ENCODE data around the gene ZNF236. TPM values are rescaled to one million over a fixed set of nuclear protein-coding genes. Genes with fewer than 3 reads are reported as not detected.

ZNF236 gene
- total and polyA plus RNA-seq, 2 donors (not counting 1 experiment from before 2014, with no cell fraction given), result 2.9 to 8.4 TPM

DNA sequence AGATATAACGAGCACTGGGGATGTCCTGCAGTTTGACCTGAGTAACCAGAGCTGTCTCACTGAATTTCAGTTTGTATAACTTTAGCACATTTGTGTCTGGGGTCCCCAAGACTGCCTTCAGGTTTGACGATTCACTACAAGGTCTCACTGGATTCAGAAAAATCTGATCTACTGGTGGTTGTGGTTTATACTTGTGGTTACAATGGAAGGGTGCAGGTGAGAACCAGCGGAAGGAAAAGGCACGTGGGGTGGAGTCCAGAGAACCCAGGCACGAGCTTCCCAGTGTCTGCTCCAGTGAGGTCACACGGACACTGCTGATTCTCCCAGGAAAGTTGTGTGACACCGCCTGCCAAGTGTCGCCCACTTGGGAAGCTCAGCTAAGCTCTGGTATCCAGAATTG is 126.0 kb downstream of the ZNF236 start:
- no peaks in the 10 kb centered on the region for H3K4me1 ChIP-seq (ENCODE audit: control insufficient read depth, extremely low read depth, insufficient read depth, low read length)

DNA sequence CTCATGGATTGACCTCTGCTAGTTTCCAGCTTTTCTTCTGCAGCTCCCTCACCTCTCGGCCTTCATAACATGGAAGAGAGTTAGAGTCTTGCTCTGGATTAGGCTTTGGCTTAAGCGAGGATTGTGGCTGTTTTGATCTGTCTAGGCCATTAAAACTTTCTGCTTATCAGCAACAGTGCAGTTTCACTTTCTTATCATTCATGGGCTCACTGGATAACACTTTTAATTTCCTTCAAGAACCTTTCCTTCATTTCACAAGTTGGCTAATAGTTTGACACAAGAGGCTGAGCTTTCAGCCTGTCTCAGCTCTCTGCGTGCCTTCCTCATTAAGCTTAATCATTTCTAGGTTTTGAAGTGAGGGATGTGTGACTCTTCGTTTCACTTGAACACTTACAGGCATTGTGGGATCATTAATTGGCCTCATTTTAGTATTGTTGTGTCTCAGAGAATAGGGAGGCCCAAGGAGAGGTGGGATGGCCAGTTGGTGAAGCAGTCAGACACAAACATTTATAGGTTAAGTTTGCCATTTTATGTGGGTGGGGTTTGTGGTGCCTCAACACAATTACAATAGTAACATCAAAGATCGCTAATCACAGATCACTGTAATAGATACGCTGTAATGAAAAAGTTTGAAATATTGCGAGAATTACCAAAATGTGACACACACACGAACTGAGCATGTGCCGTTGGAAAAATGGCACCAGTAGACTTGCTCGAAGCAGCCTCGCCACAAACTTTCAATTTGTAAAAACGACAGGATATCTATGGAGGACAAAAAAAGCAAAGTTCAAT is 129.3 kb downstream of the ZNF236 start:
- Histone ChIP-seq H2AFZ (ENCODE audit: low read length) (no peak overlapping the region), H3K27ac (ENCODE audit: insufficient read depth, low read length) (no peak overlapping the region), H3K4me1 (ENCODE audit: control insufficient read depth, extremely low read depth, insufficient read depth, low read length) (no peaks in the 10 kb centered on the region), H3K79me2 (ENCODE audit: control insufficient read depth, insufficient read depth, low read length) (no peaks in the 10 kb centered on the region), H4K20me1 (ENCODE audit: control insufficient read depth, extremely low read depth, insufficient read depth, low read length) (no peaks in the 10 kb centered on the region), H3K9ac (ENCODE audit: insufficient read depth, low read length) (no peak overlapping the region), H3K9me3 (ENCODE audit: control insufficient read depth, insufficient read depth, low read depth, low read length) (no peaks in the 10 kb centered on the region), H3K27me3 (ENCODE audit: control insufficient read depth, insufficient read depth, low read length) (no peaks in the 10 kb centered on the region), H3K4me3 (replicated peaks in 1 of 4; ENCODE audit: control extremely low read depth in 1 of 4, insufficient read depth in 1 of 4, low read depth in 3 of 4, low read length in 4 of 4) (no peak overlapping the region), H3K4me2 (ENCODE audit: extremely low read depth, insufficient read depth, low read length) (no peak overlapping the region), H3K36me3 (ENCODE audit: control insufficient read depth, insufficient read depth, low read length) (peaks cover 2% of the 10 kb centered on the region)
- no peak for DNase-seq (ENCODE audit: low read depth in 2 of 2)
- TF ChIP-seq, protein P1, sequence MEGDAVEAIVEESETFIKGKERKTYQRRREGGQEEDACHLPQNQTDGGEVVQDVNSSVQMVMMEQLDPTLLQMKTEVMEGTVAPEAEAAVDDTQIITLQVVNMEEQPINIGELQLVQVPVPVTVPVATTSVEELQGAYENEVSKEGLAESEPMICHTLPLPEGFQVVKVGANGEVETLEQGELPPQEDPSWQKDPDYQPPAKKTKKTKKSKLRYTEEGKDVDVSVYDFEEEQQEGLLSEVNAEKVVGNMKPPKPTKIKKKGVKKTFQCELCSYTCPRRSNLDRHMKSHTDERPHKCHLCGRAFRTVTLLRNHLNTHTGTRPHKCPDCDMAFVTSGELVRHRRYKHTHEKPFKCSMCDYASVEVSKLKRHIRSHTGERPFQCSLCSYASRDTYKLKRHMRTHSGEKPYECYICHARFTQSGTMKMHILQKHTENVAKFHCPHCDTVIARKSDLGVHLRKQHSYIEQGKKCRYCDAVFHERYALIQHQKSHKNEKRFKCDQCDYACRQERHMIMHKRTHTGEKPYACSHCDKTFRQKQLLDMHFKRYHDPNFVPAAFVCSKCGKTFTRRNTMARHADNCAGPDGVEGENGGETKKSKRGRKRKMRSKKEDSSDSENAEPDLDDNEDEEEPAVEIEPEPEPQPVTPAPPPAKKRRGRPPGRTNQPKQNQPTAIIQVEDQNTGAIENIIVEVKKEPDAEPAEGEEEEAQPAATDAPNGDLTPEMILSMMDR (conservative IDR thresholded peaks at IDR 0.05 in 1 of 2, IDR thresholded peaks at IDR 0.05 in 1 of 2; ENCODE audit: low read depth in 1 of 2, low read length in 2 of 2), result no peak
- no peak for TF ChIP-seq EZH2 (IDR thresholded peaks at IDR 0.05; ENCODE audit: low read length, missing control alignments)

More for the DNA sequence above, 126.0 kb downstream of the ZNF236 start:
- TF ChIP-seq EZH2 (IDR thresholded peaks at IDR 0.05; ENCODE audit: low read length, missing control alignments), result no peak
- TF ChIP-seq, protein P1 (conservative IDR thresholded peaks at IDR 0.05 in 1 of 2, IDR thresholded peaks at IDR 0.05 in 1 of 2; ENCODE audit: low read depth in 1 of 2, low read length in 2 of 2), result no peak
- Histone ChIP-seq H3K79me2 (ENCODE audit: control insufficient read depth, insufficient read depth, low read length) (no peaks in the 10 kb centered on the region), H3K36me3 (ENCODE audit: control insufficient read depth, insufficient read depth, low read length) (no peaks in the 10 kb centered on the region), H3K27me3 (ENCODE audit: control insufficient read depth, insufficient read depth, low read length) (no peaks in the 10 kb centered on the region), H4K20me1 (ENCODE audit: control insufficient read depth, extremely low read depth, insufficient read depth, low read length) (no peaks in the 10 kb centered on the region), H3K9me3 (ENCODE audit: control insufficient read depth, insufficient read depth, low read depth, low read length) (no peaks in the 10 kb centered on the region), H3K27ac (ENCODE audit: insufficient read depth, low read length) (no peak overlapping the region), H3K4me2 (ENCODE audit: extremely low read depth, insufficient read depth, low read length) (no peak overlapping the region), H2AFZ (ENCODE audit: low read length) (no peak overlapping the region), H3K9ac (ENCODE audit: insufficient read depth, low read length) (no peak overlapping the region), H3K4me3 (replicated peaks in 1 of 4; ENCODE audit: control extremely low read depth in 1 of 4, insufficient read depth in 1 of 4, low read depth in 3 of 4, low read length in 4 of 4) (no peak overlapping the region)
- no peak for DNase-seq (ENCODE audit: low read depth in 2 of 2)

DNA sequence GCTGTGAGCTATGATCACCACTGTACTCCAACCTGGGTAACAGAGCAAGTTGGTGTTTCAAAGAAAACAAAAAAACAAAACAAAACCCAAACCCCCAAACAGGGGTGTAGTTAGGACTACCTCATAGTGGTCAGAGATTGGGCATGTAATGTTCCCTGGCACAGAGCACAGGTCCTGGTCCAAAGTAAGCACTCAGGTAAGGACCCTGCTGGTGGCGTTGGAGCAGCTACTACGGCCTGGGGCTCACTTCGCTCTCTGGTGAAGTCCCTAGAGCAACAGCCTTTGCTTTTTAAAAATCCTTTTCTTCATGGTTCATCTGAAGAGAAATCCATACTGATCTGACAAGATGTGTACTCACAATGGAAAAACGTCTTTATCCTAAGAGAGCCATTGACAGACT is 130.4 kb downstream of the ZNF236 start:
- no peak for TF ChIP-seq EZH2 (IDR thresholded peaks at IDR 0.05; ENCODE audit: low read length, missing control alignments)
- TF ChIP-seq, protein P1 (conservative IDR thresholded peaks at IDR 0.05 in 1 of 2, IDR thresholded peaks at IDR 0.05 in 1 of 2; ENCODE audit: low read depth in 1 of 2, low read length in 2 of 2), result no peak
- H3K4me3 ChIP-seq (replicated peaks in 1 of 4; ENCODE audit: control extremely low read depth in 1 of 4, insufficient read depth in 1 of 4, low read depth in 3 of 4, low read length in 4 of 4), result no peak overlapping the region
- H3K36me3 ChIP-seq (ENCODE audit: control insufficient read depth, insufficient read depth, low read length), result peaks cover 3% of the 10 kb centered on the region
- no peaks in the 10 kb centered on the region for H4K20me1 ChIP-seq (ENCODE audit: control insufficient read depth, extremely low read depth, insufficient read depth, low read length)
- H3K9ac ChIP-seq (ENCODE audit: insufficient read depth, low read length), result no peak overlapping the region
- H3K79me2 ChIP-seq (ENCODE audit: control insufficient read depth, insufficient read depth, low read length), result no peaks in the 10 kb centered on the region
- no peaks in the 10 kb centered on the region for H3K27me3 ChIP-seq (ENCODE audit: control insufficient read depth, insufficient read depth, low read length)
- H3K27ac ChIP-seq (ENCODE audit: insufficient read depth, low read length), result no peak overlapping the region
- H2AFZ ChIP-seq (ENCODE audit: low read length), result no peak overlapping the region
- no peak overlapping the region for H3K4me2 ChIP-seq (ENCODE audit: extremely low read depth, insufficient read depth, low read length)
- H3K9me3 ChIP-seq (ENCODE audit: control insufficient read depth, insufficient read depth, low read depth, low read length), result no peaks in the 10 kb centered on the region
- H3K4me1 ChIP-seq (ENCODE audit: control insufficient read depth, extremely low read depth, insufficient read depth, low read length), result no peaks in the 10 kb centered on the region
- DNase-seq (ENCODE audit: low read depth in 2 of 2), result no peak

Measured in fibroblast of lung (primary cell).